Loucy (cell line): ENCODE data around the gene IGHMBP2.
"Not testable (repeated sequence)": the region's sequence is repeated elsewhere in the genome, so short reads cannot be mapped to it uniquely, and the experiment has no call there.

Source experiments
- EZH2phosphoT487 ChIP-seq: fragments of 200-600 bp; IDR thresholded peaks from 2 replicates; pipeline ENCODE4 v1.6.1; 2018; ENCODE audit warnings: antibody characterized with exemption, mild to moderate bottlenecking, moderate library complexity, borderline replicate concordance
- TF ChIP-seq, protein P1 (sequence below): fragments of 200-600 bp; sonication (generic); conservative IDR thresholded peaks from 2 replicates; pipeline ENCODE4 v1.5.1; 2014; ENCODE audit warnings: mild to moderate bottlenecking, antibody characterized with exemption, low read length

DNA sequence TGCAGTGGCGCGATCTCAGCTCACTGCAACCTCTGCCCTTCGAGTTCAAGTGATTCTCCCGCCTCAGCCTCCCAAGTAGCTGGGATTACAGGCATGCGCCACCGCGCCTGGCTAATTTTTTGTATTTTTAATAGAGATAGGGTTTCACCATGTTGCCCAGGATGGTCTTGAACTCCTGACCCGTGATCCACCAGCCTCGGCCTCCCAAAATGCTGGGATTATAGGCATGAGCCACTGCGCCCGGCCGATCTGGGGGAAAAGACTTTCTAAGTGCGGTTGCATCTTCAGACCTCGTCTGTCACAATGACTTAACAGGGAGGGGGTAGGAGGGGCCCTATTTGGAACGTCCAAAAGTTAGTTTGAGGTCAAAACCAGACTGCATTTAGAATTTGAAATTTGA lies 18.9 kb upstream of the IGHMBP2 start:
- TF ChIP-seq, protein P1, sequence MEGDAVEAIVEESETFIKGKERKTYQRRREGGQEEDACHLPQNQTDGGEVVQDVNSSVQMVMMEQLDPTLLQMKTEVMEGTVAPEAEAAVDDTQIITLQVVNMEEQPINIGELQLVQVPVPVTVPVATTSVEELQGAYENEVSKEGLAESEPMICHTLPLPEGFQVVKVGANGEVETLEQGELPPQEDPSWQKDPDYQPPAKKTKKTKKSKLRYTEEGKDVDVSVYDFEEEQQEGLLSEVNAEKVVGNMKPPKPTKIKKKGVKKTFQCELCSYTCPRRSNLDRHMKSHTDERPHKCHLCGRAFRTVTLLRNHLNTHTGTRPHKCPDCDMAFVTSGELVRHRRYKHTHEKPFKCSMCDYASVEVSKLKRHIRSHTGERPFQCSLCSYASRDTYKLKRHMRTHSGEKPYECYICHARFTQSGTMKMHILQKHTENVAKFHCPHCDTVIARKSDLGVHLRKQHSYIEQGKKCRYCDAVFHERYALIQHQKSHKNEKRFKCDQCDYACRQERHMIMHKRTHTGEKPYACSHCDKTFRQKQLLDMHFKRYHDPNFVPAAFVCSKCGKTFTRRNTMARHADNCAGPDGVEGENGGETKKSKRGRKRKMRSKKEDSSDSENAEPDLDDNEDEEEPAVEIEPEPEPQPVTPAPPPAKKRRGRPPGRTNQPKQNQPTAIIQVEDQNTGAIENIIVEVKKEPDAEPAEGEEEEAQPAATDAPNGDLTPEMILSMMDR = not testable (repeated sequence)
- TF ChIP-seq EZH2phosphoT487 = not testable (repeated sequence)
